A549 (cell line): ENCODE results near the gene FAM13A.

Source experiments
- EP300 ChIP-seq, 2 experiments: fragments of >200 bp; sonication (Bioruptor Twin); formaldehyde crosslinking; IDR thresholded peaks; 2 replicates in 1 of 2; 3 replicates in 1 of 2; pipeline ENCODE4 v1.6.1; 2016 to 2017
- SMC3 ChIP-seq: fragments of >200 bp; sonication (Bioruptor Twin); formaldehyde crosslinking; IDR thresholded peaks from 3 replicates; pipeline ENCODE4 v1.6.1; 2018; ENCODE audit warnings: inconsistent platforms
- TF ChIP-seq, protein P1 (sequence below): fragments of >200 bp; sonication (Bioruptor Twin); formaldehyde crosslinking; IDR thresholded peaks from 3 replicates; pipeline ENCODE4 v1.5.1; 2016
- TF ChIP-seq, protein P2 (sequence below): IDR thresholded peaks from 2 replicates; pipeline ENCODE4 v1.6.1; 2012

DNA sequence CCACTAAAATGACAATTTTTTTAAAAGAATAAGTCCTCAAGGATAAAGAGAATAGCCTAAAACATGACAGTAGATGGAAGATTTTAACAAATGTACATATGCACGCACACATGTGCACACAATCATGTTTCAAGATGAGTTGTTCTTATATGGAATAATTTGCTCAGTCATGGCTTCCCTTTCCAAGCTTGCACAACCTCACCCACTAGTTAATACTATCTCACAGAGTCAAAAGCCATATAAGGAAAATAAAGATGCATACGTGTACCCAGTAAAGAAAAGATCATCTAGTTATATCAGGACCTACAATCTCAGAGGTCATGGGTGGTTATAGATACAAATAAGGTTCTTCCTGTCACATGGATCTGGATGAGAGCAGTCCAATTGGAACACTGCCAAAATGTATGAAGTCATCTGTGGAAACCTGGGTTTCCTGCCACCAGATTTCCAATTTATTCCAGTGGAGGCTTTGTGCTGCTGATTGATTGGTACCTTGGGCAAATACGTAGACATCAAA, 56.1 kb downstream of the FAM13A start:
- TF ChIP-seq, protein P1, sequence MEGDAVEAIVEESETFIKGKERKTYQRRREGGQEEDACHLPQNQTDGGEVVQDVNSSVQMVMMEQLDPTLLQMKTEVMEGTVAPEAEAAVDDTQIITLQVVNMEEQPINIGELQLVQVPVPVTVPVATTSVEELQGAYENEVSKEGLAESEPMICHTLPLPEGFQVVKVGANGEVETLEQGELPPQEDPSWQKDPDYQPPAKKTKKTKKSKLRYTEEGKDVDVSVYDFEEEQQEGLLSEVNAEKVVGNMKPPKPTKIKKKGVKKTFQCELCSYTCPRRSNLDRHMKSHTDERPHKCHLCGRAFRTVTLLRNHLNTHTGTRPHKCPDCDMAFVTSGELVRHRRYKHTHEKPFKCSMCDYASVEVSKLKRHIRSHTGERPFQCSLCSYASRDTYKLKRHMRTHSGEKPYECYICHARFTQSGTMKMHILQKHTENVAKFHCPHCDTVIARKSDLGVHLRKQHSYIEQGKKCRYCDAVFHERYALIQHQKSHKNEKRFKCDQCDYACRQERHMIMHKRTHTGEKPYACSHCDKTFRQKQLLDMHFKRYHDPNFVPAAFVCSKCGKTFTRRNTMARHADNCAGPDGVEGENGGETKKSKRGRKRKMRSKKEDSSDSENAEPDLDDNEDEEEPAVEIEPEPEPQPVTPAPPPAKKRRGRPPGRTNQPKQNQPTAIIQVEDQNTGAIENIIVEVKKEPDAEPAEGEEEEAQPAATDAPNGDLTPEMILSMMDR, result no peak
- TF ChIP-seq EP300 (IDR thresholded peaks at IDR 0.05) (no peak), SMC3 (no peak)
- TF ChIP-seq, protein P2, sequence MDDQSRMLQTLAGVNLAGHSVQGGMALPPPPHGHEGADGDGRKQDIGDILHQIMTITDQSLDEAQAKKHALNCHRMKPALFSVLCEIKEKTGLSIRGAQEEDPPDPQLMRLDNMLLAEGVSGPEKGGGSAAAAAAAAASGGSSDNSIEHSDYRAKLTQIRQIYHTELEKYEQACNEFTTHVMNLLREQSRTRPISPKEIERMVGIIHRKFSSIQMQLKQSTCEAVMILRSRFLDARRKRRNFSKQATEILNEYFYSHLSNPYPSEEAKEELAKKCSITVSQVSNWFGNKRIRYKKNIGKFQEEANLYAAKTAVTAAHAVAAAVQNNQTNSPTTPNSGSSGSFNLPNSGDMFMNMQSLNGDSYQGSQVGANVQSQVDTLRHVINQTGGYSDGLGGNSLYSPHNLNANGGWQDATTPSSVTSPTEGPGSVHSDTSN, result no peak
